Left ventricle myocardium inferior (tissue), 1 donor: ENCODE data around the gene RTRAF. TPM values are rescaled to one million over a fixed set of nuclear protein-coding genes. Genes with fewer than 3 reads are reported as not detected.

Source experiments
- DNase-seq: peaks from one replicate; pipeline ENCODE4 v3.0.0-alpha.2; 2020
- H3K27ac ChIP-seq: fragments of 200-600 bp; replicated peaks from 2 replicates; pipeline ENCODE4 v1.8.0; 2021
- H3K27me3 ChIP-seq: fragments of 200-600 bp; 2 replicates; pipeline ENCODE4 v1.8.0; 2021; ENCODE audit warnings: low read depth
- H3K36me3 ChIP-seq: fragments of 200-600 bp; 2 replicates; pipeline ENCODE4 v1.8.0; 2021
- H3K4me1 ChIP-seq: fragments of 200-600 bp; 2 replicates; pipeline ENCODE4 v1.8.0; 2021
- H3K4me3 ChIP-seq: fragments of 200-600 bp; 2 replicates; pipeline ENCODE4 v1.8.0; 2021; ENCODE audit warnings: mild to moderate bottlenecking, moderate library complexity
- H3K9me3 ChIP-seq: fragments of 200-600 bp; replicated peaks from 2 replicates; pipeline ENCODE4 v1.8.0; 2021
- CTCF ChIP-seq: fragments of 200-600 bp; IDR thresholded peaks from 2 replicates; pipeline ENCODE4 v1.8.0; 2021; ENCODE audit warnings: antibody characterized with exemption, mild to moderate bottlenecking, borderline replicate concordance
- intact Hi-C: fragments of 100-400 bp; cut with micrococcal nuclease; formaldehyde crosslinking; loops from one replicate; pipeline ENCODE4 v1.11.0; 2022
- total RNA-seq: library from RNA; stranded (reverse); fragmentation: NEBNext Ultra II Directional; extraction: Animal tissue kit (Norgen Biotek cat#: 25700); gene quantifications from one replicate; pipeline ENCODE4 v1.2.1, GENCODE V29; 2021
- donor health status: DM: no; HTN: yes; CAD: no; lungs with severe emphysema.

RTRAF gene
- total RNA-seq, 1 donor from 2014 or later: 237 TPM

- Histone ChIP-seq H3K36me3 (peaks cover 51% of the 10 kb centered on the region), H3K9me3 (no peaks in the 10 kb centered on the region), H3K27me3 (no peaks in the 10 kb centered on the region), H3K4me1 (peaks cover 83% of the 10 kb centered on the region), H3K27ac (peak overlapping the region; percentile 47), H3K4me3 (no peak overlapping the region)
- DNase-seq: no peak
- no peak for TF ChIP-seq CTCF
- intact Hi-C loops: loop anchor here (2.0 kb wide), 1 partner anchor 137 kb away; no protein-coding TSS in a partner anchor
Observed at GRCh38 chr14:51993285-51993920, 4.1 kb downstream of the RTRAF start.

DNA sequence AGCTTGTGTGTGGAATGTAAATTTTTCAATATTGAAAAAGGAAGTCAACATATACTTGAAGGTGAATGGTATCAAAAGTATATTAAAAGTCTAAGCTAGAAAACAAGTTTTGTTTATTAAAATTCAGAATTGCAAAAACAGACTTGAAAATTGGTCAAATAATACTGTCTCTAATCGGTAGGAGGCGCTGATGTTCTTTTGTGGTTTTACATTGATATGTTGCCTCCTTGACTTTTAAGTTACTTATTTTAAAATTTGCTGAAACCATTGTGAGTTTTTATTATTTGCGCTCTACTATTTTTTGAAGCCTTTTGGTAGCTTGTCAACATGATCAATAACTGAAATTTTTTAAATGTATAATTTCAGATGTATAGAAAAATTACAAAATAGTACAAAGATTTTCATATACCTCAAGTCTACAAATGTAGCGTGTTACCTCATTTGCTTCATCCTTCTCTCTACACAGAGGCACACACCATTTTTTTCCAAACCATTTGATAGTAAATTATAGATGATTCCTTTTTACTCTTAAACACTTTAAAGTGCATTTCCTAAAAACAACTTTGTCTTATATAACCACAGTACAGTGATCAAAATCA is 6.9 kb downstream of the RTRAF start:
- TF ChIP-seq CTCF: peak; percentile 88
- intact Hi-C loops: no loop called here
- Histone ChIP-seq H3K4me3 (no peak overlapping the region), H3K27ac (peak overlapping the region; percentile 47), H3K9me3 (no peaks in the 10 kb centered on the region), H3K27me3 (no peaks in the 10 kb centered on the region), H3K4me1 (peaks cover 79% of the 10 kb centered on the region), H3K36me3 (peaks cover 76% of the 10 kb centered on the region)
- DNase-seq: no peak

- no peak for TF ChIP-seq CTCF
- no peak for DNase-seq
- Histone ChIP-seq H3K27me3 (no peaks in the 10 kb centered on the region), H3K4me1 (peaks cover 82% of the 10 kb centered on the region), H3K9me3 (no peaks in the 10 kb centered on the region), H3K36me3 (peaks cover 71% of the 10 kb centered on the region), H3K4me3 (no peak overlapping the region), H3K27ac (no peak overlapping the region)
- intact Hi-C loops: no loop called here
Observed at GRCh38 chr14:51998348-51998747, 9.0 kb downstream of the RTRAF start.

- intact Hi-C loops: no loop called here
- Histone ChIP-seq H3K4me1 (peaks cover 82% of the 10 kb centered on the region), H3K36me3 (peaks cover 72% of the 10 kb centered on the region)
Observed at GRCh38 chr14:51999084-51999483, 9.7 kb downstream of the RTRAF start.

GRCh38 chr14:52000019-52000582 is 10.8 kb downstream of the RTRAF start:
- H3K27ac ChIP-seq: peak overlapping the region; percentile 89
- no peak overlapping the region for H3K4me3 ChIP-seq
- H3K36me3 ChIP-seq: peaks cover 73% of the 10 kb centered on the region
- no peak for DNase-seq
- H3K4me1 ChIP-seq: peaks cover 82% of the 10 kb centered on the region
- no peak for TF ChIP-seq CTCF
- intact Hi-C loops: no loop called here
- H3K27me3 ChIP-seq: no peaks in the 10 kb centered on the region
- H3K9me3 ChIP-seq: no peaks in the 10 kb centered on the region

More at GRCh38 chr14:51999084-51999483, 9.7 kb downstream of the RTRAF start:
- no peak overlapping the region for H3K4me3 ChIP-seq
- no peaks in the 10 kb centered on the region for H3K27me3 ChIP-seq
- TF ChIP-seq CTCF: no peak
- DNase-seq: no peak
- no peaks in the 10 kb centered on the region for H3K9me3 ChIP-seq
- peak overlapping the region; percentile 11 for H3K27ac ChIP-seq
